ENCODE measurements around the gene CCND1. TPM values are rescaled to one million over a fixed set of nuclear protein-coding genes. Genes with fewer than 3 reads are reported as not detected.

The CCND1 gene
- total and polyA plus RNA-seq, 2 experiments from 2014 or later = 80.2 to 81.9 TPM

DNA sequence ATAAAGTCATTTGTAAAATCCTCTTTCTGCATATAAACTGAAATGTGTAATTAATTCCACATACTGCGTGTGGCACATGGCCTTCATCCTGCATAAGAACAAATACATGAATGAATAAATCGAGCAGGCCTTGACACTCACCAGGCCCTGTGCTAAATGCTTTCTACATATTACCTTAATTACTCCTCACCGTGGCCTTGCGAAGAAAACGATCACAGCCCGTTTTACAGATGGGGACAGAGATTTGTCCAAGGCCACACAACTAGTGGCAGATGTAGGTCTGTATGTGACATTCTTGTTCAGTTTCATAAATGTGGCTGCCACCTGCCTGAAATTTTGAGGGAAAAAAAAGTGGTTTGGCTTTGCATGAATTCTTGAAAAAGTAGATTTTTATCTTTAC, 5.8 kb upstream of the CCND1 start:
- TF ChIP-seq, protein P1, sequence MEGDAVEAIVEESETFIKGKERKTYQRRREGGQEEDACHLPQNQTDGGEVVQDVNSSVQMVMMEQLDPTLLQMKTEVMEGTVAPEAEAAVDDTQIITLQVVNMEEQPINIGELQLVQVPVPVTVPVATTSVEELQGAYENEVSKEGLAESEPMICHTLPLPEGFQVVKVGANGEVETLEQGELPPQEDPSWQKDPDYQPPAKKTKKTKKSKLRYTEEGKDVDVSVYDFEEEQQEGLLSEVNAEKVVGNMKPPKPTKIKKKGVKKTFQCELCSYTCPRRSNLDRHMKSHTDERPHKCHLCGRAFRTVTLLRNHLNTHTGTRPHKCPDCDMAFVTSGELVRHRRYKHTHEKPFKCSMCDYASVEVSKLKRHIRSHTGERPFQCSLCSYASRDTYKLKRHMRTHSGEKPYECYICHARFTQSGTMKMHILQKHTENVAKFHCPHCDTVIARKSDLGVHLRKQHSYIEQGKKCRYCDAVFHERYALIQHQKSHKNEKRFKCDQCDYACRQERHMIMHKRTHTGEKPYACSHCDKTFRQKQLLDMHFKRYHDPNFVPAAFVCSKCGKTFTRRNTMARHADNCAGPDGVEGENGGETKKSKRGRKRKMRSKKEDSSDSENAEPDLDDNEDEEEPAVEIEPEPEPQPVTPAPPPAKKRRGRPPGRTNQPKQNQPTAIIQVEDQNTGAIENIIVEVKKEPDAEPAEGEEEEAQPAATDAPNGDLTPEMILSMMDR (IDR thresholded peaks at IDR 0.05; ENCODE audit: poor library complexity) = no peak
- TF ChIP-seq EZH2phosphoT487 (IDR thresholded peaks at IDR 0.05; ENCODE audit: low read depth, severe bottlenecking, unreplicated experiment) (no peak), EZH2 (IDR thresholded peaks at IDR 0.05; ENCODE audit: borderline replicate concordance) (no peak)
- Histone ChIP-seq H3K9me3 (ENCODE audit: low read depth) (no peaks in the 10 kb centered on the region), H3K27me3 (peaks cover 12% of the 10 kb centered on the region), H3K4me1 (ENCODE audit: insufficient read depth) (peaks cover 37% of the 10 kb centered on the region), H3K79me2 (no peaks in the 10 kb centered on the region), H4K20me1 (ENCODE audit: insufficient read depth, poor library complexity, severe bottlenecking) (no peaks in the 10 kb centered on the region), H3K27ac (no peak overlapping the region), H2AFZ (no peak overlapping the region), H3K9me2 (replicated peaks; ENCODE audit: insufficient read depth) (no peaks in the 10 kb centered on the region), H3K4me3 (no peak overlapping the region), H3K36me3 (replicated peaks; ENCODE audit: insufficient read depth, low read depth) (no peaks in the 10 kb centered on the region), H3K4me2 (no peak overlapping the region)
- WGBS (ENCODE audit: low lambda C conversion rate, missing lambda C conversion rate) = 58% methylated on average over 6 of the region's 6 CpGs
- DNase-seq (ENCODE audit: low spot score) = no peak

DNA sequence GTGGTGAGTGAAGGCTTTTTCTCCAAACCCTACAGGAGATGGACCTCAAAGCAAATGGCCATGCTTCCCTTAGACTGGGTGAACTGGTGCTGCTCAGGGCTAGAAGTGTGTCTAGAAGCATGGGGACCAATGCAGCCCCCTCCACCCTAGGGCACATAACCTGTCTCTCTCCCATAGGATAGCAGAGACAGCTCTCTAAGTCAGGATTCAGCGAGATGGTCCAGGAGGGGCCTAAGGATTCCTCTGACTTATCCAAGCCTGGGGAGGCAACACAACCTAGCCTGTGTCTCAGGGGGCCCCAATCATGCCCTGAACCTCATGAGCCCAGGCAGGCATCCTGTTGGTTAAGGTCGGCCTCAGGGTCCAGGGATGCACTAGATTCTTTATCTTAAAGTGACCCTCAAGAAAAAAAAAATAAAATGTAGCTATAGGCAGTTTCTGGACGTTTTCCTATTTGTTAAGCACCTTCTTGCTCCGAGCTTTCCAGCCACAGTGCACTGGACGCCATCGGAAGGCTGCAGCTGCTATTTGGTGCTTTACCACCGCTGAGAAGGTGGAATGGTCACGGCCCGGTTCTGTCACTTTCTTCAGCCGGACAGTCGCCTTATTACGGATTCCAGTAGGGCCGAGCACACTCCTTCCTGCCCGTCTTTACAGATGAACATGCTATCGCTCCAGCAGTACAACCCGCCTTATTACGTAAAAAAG, 5.0 kb upstream of the CCND1 start:
- peak overlapping the region; percentile 2 for H3K4me3 ChIP-seq
- peak overlapping the region; percentile 37 for H2AFZ ChIP-seq
- no peaks in the 10 kb centered on the region for H3K36me3 ChIP-seq (replicated peaks; ENCODE audit: insufficient read depth, low read depth)
- H3K9me2 ChIP-seq (replicated peaks; ENCODE audit: insufficient read depth) = no peaks in the 10 kb centered on the region
- WGBS (ENCODE audit: low lambda C conversion rate, missing lambda C conversion rate) = 11% methylated on average over 17 of the region's 17 CpGs
- DNase-seq (ENCODE audit: low spot score) = no peak
- no peak for TF ChIP-seq EZH2 (IDR thresholded peaks at IDR 0.05; ENCODE audit: borderline replicate concordance)
- TF ChIP-seq, protein P1 (IDR thresholded peaks at IDR 0.05; ENCODE audit: poor library complexity) = no peak
- no peak for TF ChIP-seq EZH2phosphoT487 (IDR thresholded peaks at IDR 0.05; ENCODE audit: low read depth, severe bottlenecking, unreplicated experiment)
- H3K4me1 ChIP-seq (ENCODE audit: insufficient read depth) = peaks cover 42% of the 10 kb centered on the region
- no peaks in the 10 kb centered on the region for H4K20me1 ChIP-seq (ENCODE audit: insufficient read depth, poor library complexity, severe bottlenecking)
- no peak overlapping the region for H3K27ac ChIP-seq
- no peaks in the 10 kb centered on the region for H3K79me2 ChIP-seq
- H3K4me2 ChIP-seq = peak overlapping the region; percentile 92
- peaks cover 12% of the 10 kb centered on the region for H3K27me3 ChIP-seq
- no peaks in the 10 kb centered on the region for H3K9me3 ChIP-seq (ENCODE audit: low read depth)

DNA sequence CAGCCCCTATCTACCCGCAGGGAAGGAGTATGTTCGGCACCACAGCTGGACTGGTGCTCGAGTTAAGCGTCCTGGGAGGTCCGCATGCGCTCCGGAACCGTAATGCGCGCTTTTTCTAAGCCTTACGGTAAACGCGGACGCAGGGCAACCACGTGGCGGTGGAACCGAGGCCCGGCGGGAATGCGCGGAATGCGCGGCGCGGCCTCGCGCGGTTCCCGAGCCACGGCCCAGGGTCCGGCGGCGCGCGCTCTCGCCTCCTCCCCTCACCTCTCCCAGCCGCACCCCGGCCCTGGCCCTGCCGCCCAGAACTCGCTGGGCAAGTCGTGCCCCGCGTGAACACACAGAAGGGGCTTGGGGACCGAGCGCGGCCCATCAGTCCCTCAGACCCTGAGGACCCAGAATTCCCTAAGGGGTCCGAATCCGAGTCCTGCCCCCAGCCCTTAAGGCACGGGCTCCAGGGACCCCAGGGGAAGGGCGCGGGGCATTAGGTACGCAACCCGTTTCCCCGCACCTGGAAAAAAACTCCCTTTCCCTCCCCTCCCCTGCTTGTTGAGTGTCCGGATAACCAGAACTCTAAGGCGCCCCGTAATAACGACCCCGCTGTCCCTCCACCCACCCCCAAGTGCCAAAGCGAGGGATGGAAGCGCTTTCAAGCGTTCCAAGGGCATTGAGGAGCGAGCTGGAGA, 4.3 kb upstream of the CCND1 start:
- Histone ChIP-seq H4K20me1 (ENCODE audit: insufficient read depth, poor library complexity, severe bottlenecking) (no peaks in the 10 kb centered on the region), H3K27ac (no peak overlapping the region), H2AFZ (peak overlapping the region; percentile 37), H3K27me3 (peaks cover 12% of the 10 kb centered on the region), H3K36me3 (replicated peaks; ENCODE audit: insufficient read depth, low read depth) (no peaks in the 10 kb centered on the region), H3K79me2 (peaks cover 5% of the 10 kb centered on the region), H3K9me2 (replicated peaks; ENCODE audit: insufficient read depth) (no peaks in the 10 kb centered on the region), H3K4me1 (ENCODE audit: insufficient read depth) (peaks cover 42% of the 10 kb centered on the region), H3K4me2 (peak overlapping the region; percentile 92), H3K9me3 (ENCODE audit: low read depth) (no peaks in the 10 kb centered on the region), H3K4me3 (peak overlapping the region; percentile 2)
- DNase-seq (ENCODE audit: low spot score) = peak; percentile 83
- WGBS (ENCODE audit: low lambda C conversion rate, missing lambda C conversion rate) = 5% methylated on average over 62 of the region's 63 CpGs
- TF ChIP-seq EZH2 (IDR thresholded peaks at IDR 0.05; ENCODE audit: borderline replicate concordance) (no peak), EZH2phosphoT487 (IDR thresholded peaks at IDR 0.05; ENCODE audit: low read depth, severe bottlenecking, unreplicated experiment) (no peak)
- TF ChIP-seq, protein P1 (IDR thresholded peaks at IDR 0.05; ENCODE audit: poor library complexity) = no peak

All from hepatocyte (in vitro differentiated cells).